DOHH2 (cell line): ENCODE data around the gene COL23A1.

Experiments
- H3F3A ChIP-seq: fragments of 200-600 bp; sonication (generic), shearing (Covaris generic); 2 replicates; pipeline ENCODE4 v1.6.0; 2016; ENCODE audit warnings: antibody characterized with exemption, mild to moderate bottlenecking; ENCODE audit not compliant: control insufficient read depth, insufficient read depth
- H3K27ac ChIP-seq: fragments of 200-600 bp; sonication (generic); 2 replicates; pipeline ENCODE4 v1.5.1; 2014; ENCODE audit warnings: low read depth, mild to moderate bottlenecking, low read length, moderate library complexity
- H3K27me3 ChIP-seq: fragments of 200-600 bp; sonication (generic); 2 replicates; pipeline ENCODE4 v1.6.1; 2014; ENCODE audit warnings: mild to moderate bottlenecking, low read length, mixed read lengths; ENCODE audit not compliant: control insufficient read depth
- H3K36me3 ChIP-seq: fragments of 200-600 bp; sonication (generic); 2 replicates; pipeline ENCODE4 v1.6.1; 2014; ENCODE audit warnings: mild to moderate bottlenecking, low read length, moderate library complexity, mixed read lengths; ENCODE audit not compliant: control insufficient read depth
- H3K4me1 ChIP-seq: fragments of 200-600 bp; sonication (generic); 2 replicates; pipeline ENCODE4 v1.6.1; 2014; ENCODE audit warnings: mild to moderate bottlenecking, low read length, mixed read lengths; ENCODE audit not compliant: control insufficient read depth
- H3K4me2 ChIP-seq: fragments of 200-600 bp; sonication (generic); 2 replicates; pipeline ENCODE4 v1.6.0; 2014; ENCODE audit warnings: mild to moderate bottlenecking, low read length, moderate library complexity
- H3K4me3 ChIP-seq: fragments of 200-600 bp; sonication (generic); 2 replicates; pipeline ENCODE4 v1.5.1; 2014; ENCODE audit warnings: mild to moderate bottlenecking, low read length, mixed read lengths
- H3K79me2 ChIP-seq: fragments of 200-600 bp; sonication (generic); 2 replicates; pipeline ENCODE4 v1.6.1; 2014; ENCODE audit warnings: mild to moderate bottlenecking, low read length, mixed read lengths; ENCODE audit not compliant: control insufficient read depth
- H3K9me2 ChIP-seq: fragments of 200-600 bp; sonication (generic); replicated peaks from 2 replicates; pipeline ENCODE4 v1.6.1; 2014; ENCODE audit warnings: mild to moderate bottlenecking, low read length, mixed read lengths; ENCODE audit not compliant: control insufficient read depth
- H3K9me3 ChIP-seq: fragments of 200-600 bp; sonication (generic); 2 replicates; pipeline ENCODE4 v1.6.1; 2014; ENCODE audit warnings: antibody characterized with exemption, low read length, mixed read lengths; ENCODE audit not compliant: control insufficient read depth, insufficient read depth
- H4K20me1 ChIP-seq: fragments of 200-600 bp; sonication (generic); 2 replicates; pipeline ENCODE4 v1.6.0; 2014; ENCODE audit warnings: low read depth, mild to moderate bottlenecking, antibody characterized with exemption, low read length, moderate library complexity; ENCODE audit not compliant: control insufficient read depth, insufficient read depth
- EZH2phosphoT487 ChIP-seq: fragments of 200-600 bp; sonication (generic); IDR thresholded peaks from 2 replicates; pipeline ENCODE4 v1.6.1; 2017; ENCODE audit warnings: borderline replicate concordance, mild to moderate bottlenecking, antibody characterized with exemption, low read length, moderate library complexity, mixed read lengths
- TF ChIP-seq, protein P1 (sequence below): fragments of 200-600 bp; sonication (generic); IDR thresholded peaks from one replicate; pipeline ENCODE4 v1.5.1; 2014; ENCODE audit warnings: antibody characterized with exemption, mild to moderate bottlenecking, low read depth, low read length; ENCODE audit not compliant: poor library complexity, severe bottlenecking

Gene COL23A1

GRCh38 chr5:178324481-178325310 lies 265.5 kb downstream of the COL23A1 start:
- H3K36me3 ChIP-seq, result peaks cover 9% of the 10 kb centered on the region; the same call in 1 of the 2 replicates
- H3K27ac ChIP-seq, result peak overlapping the region; percentile 94
- peak overlapping the region; percentile 90 for H3K4me3 ChIP-seq
- H3K4me2 ChIP-seq, result peak overlapping the region; percentile 98
- H4K20me1 ChIP-seq, result no peaks in the 10 kb centered on the region
- peaks cover 27% of the 10 kb centered on the region for H3K79me2 ChIP-seq
- no peaks in the 10 kb centered on the region for H3K9me3 ChIP-seq
- H3K27me3 ChIP-seq, result no peaks in the 10 kb centered on the region
- no peaks in the 10 kb centered on the region for H3K9me2 ChIP-seq
- peaks cover 6% of the 10 kb centered on the region for H3F3A ChIP-seq
- peaks cover 55% of the 10 kb centered on the region for H3K4me1 ChIP-seq
- TF ChIP-seq, protein P1, sequence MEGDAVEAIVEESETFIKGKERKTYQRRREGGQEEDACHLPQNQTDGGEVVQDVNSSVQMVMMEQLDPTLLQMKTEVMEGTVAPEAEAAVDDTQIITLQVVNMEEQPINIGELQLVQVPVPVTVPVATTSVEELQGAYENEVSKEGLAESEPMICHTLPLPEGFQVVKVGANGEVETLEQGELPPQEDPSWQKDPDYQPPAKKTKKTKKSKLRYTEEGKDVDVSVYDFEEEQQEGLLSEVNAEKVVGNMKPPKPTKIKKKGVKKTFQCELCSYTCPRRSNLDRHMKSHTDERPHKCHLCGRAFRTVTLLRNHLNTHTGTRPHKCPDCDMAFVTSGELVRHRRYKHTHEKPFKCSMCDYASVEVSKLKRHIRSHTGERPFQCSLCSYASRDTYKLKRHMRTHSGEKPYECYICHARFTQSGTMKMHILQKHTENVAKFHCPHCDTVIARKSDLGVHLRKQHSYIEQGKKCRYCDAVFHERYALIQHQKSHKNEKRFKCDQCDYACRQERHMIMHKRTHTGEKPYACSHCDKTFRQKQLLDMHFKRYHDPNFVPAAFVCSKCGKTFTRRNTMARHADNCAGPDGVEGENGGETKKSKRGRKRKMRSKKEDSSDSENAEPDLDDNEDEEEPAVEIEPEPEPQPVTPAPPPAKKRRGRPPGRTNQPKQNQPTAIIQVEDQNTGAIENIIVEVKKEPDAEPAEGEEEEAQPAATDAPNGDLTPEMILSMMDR, result peak; percentile 20
- TF ChIP-seq EZH2phosphoT487, result no peak

- no peaks in the 10 kb centered on the region for H3K9me3 ChIP-seq
These were observed 266.2 kb downstream of the COL23A1 start for GRCh38 chr5:178323961-178324360.

GRCh38 chr5:178323541-178323865 lies 266.7 kb downstream of the COL23A1 start:
- no peaks in the 10 kb centered on the region for H3K9me3 ChIP-seq
- peak overlapping the region; percentile 90 for H3K4me3 ChIP-seq
- peaks cover 55% of the 10 kb centered on the region for H3K4me1 ChIP-seq
- TF ChIP-seq, protein P1, result no peak
- no peak for TF ChIP-seq EZH2phosphoT487
- peak overlapping the region; percentile 94 for H3K27ac ChIP-seq
- H3F3A ChIP-seq, result peaks cover 6% of the 10 kb centered on the region
- H3K9me2 ChIP-seq, result no peaks in the 10 kb centered on the region
- H4K20me1 ChIP-seq, result no peaks in the 10 kb centered on the region
- peak overlapping the region; percentile 98 for H3K4me2 ChIP-seq
- peaks cover 27% of the 10 kb centered on the region for H3K79me2 ChIP-seq
- H3K36me3 ChIP-seq, result peaks cover 9% of the 10 kb centered on the region; the same call in 1 of the 2 replicates
- H3K27me3 ChIP-seq, result no peaks in the 10 kb centered on the region

More at GRCh38 chr5:178323961-178324360, 266.2 kb downstream of the COL23A1 start:
- Histone ChIP-seq H3F3A (peaks cover 6% of the 10 kb centered on the region), H3K36me3 (peaks cover 9% of the 10 kb centered on the region; the same call in 1 of the 2 replicates), H3K27me3 (no peaks in the 10 kb centered on the region), H3K79me2 (peaks cover 27% of the 10 kb centered on the region), H3K4me1 (peaks cover 55% of the 10 kb centered on the region), H3K27ac (peak overlapping the region; percentile 94), H3K4me2 (peak overlapping the region; percentile 98), H3K9me2 (no peaks in the 10 kb centered on the region), H3K4me3 (peak overlapping the region; percentile 90), H4K20me1 (no peaks in the 10 kb centered on the region)
- TF ChIP-seq, protein P1, result no peak
- no peak for TF ChIP-seq EZH2phosphoT487
